Subcutaneous adipose tissue (tissue), 4 donors: ENCODE results near the gene LYPD6B. TPM values are rescaled to one million over a fixed set of nuclear protein-coding genes. Genes with fewer than 3 reads are reported as not detected.

Experiments used
- CTCF ChIP-seq: fragments of 450-650 bp; IDR thresholded peaks from one replicate; pipeline ENCODE4 v1.5.1; 2016; ENCODE audit warnings: low read depth, mild to moderate bottlenecking, control low read depth, antibody characterized with exemption, moderate library complexity
- total RNA-seq, 4 donors: library from RNA; depleted of rRNA; stranded (reverse); fragments of >200 nt; gene quantifications; one replicate each; pipeline ENCODE4 v1.1.0, GENCODE V29; 2016

Gene LYPD6B
- total RNA-seq, 4 donors from 2014 or later: not detected

GRCh38 chr2:149002891-149003740 is 35.4 kb upstream of the LYPD6B start:
- no peak for TF ChIP-seq CTCF

GRCh38 chr2:149004836-149005235 is 33.7 kb upstream of the LYPD6B start:
- no peak for TF ChIP-seq CTCF

GRCh38 chr2:149005471-149006077 is 32.9 kb upstream of the LYPD6B start:
- TF ChIP-seq CTCF: no peak

- no peak for TF ChIP-seq CTCF
Observed at GRCh38 chr2:149006883-149007543, 31.5 kb upstream of the LYPD6B start.

- no peak for TF ChIP-seq CTCF
Observed at GRCh38 chr2:149008381-149008780, 30.1 kb upstream of the LYPD6B start.

GRCh38 chr2:149009576-149010461 is 28.7 kb upstream of the LYPD6B start:
- TF ChIP-seq CTCF: no peak
